K562 (cell line): Measurements from ENCODE around the gene RBM4B.

Experiments
- E2F3 ChIP-seq: fragments of 250-450 bp; sonication (Bioruptor Pico); IDR thresholded peaks from 2 replicates; pipeline ENCODE4 v1.4.0; 2020; ENCODE audit warnings: mild to moderate bottlenecking
- EZH2 ChIP-seq: IDR thresholded peaks from 2 replicates; pipeline ENCODE4 v1.6.1; 2012; ENCODE audit warnings: low read depth, mild to moderate bottlenecking, inconsistent platforms, low read length, borderline replicate concordance
- KAT8 ChIP-seq: fragments of 450-650 bp; IDR thresholded peaks from 2 replicates; pipeline ENCODE4 v1.6.1; 2016; ENCODE audit warnings: low read depth, mild to moderate bottlenecking
- MCM3 ChIP-seq: fragments of 450-650 bp; IDR thresholded peaks from 2 replicates; pipeline ENCODE4 v1.6.1; 2016
- NR4A1 ChIP-seq, 2 experiments: fragments of 250-450 bp in 1 of 2; fragments of 450-650 bp in 1 of 2; sonication (Bioruptor Pico) in 1 of 2; IDR thresholded peaks; 2 replicates each; pipeline versions ENCODE4 v1.4.0 to v1.6.1; 2016 to 2020; ENCODE audit warnings: mild to moderate bottlenecking in 2 of 2, missing compliant biosample characterization in 1 of 2, missing genetic modification characterization in 1 of 2, moderate library complexity in 1 of 2
- POLR2A ChIP-seq: fragments of 450-650 bp; conservative IDR thresholded peaks from 2 replicates; pipeline ENCODE4 v1.6.1; 2016
- ZNF232 ChIP-seq: sonication (generic); formaldehyde crosslinking; IDR thresholded peaks from 2 replicates; pipeline ENCODE4 v1.8.0; 2022; ENCODE audit warnings: mild to moderate bottlenecking, missing genetic modification reagents
- TF ChIP-seq, protein P1 (sequence below): fragments of 450-650 bp; conservative IDR thresholded peaks from 2 replicates; pipeline ENCODE4 v1.6.1; 2016; ENCODE audit warnings: missing genetic modification characterization, low read depth, mild to moderate bottlenecking, control low read depth, missing compliant biosample characterization
- TF ChIP-seq, protein P2 (sequence below): sonication (generic); formaldehyde crosslinking; IDR thresholded peaks from 2 replicates; pipeline ENCODE4 v1.9.0; 2022; ENCODE audit warnings: mild to moderate bottlenecking, missing genetic modification reagents
- TF ChIP-seq, protein P3 (sequence below): sonication (generic); formaldehyde crosslinking; IDR thresholded peaks from 2 replicates; pipeline ENCODE4 v1.8.0; 2023; ENCODE audit warnings: mild to moderate bottlenecking, missing genetic modification reagents
- TF ChIP-seq, protein P4 (sequence below), 3 experiments: IDR thresholded peaks in 2 of 3; conservative IDR thresholded peaks in 1 of 3; 2 replicates each; pipeline ENCODE4 v1.5.1; 2011 to 2012; ENCODE audit warnings: low read length in 3 of 3, mild to moderate bottlenecking in 3 of 3, control low read depth in 2 of 3, improper control_type of control experiment in 1 of 3, inconsistent platforms in 1 of 3, low read depth in 1 of 3, mixed read lengths in 1 of 3, moderate library complexity in 1 of 3; ENCODE audit not compliant: insufficient read depth in 2 of 3

DNA sequence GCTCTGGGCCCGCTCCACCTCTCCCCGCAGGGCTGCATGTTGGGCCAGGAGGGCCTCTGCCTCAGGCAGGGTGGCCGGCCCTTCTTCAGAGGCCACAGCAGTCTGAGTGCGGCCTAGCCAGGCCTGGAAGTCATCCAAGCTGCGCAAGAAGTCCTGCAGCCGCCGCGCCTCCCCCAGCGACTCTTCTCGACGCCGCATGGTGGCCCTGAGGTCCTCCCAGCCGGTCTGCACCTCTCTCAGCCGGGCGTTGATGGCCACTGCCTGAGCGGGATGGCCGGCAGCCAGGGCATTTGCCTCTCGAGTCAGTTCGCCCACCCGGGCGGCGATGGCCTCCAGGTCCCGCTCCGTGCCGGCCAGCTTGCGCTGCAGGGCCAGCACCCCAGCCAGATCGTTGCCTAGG lies 23.1 kb upstream of the RBM4B start:
- no peak for TF ChIP-seq MCM3
- TF ChIP-seq POLR2A, result no peak
- TF ChIP-seq, protein P1, sequence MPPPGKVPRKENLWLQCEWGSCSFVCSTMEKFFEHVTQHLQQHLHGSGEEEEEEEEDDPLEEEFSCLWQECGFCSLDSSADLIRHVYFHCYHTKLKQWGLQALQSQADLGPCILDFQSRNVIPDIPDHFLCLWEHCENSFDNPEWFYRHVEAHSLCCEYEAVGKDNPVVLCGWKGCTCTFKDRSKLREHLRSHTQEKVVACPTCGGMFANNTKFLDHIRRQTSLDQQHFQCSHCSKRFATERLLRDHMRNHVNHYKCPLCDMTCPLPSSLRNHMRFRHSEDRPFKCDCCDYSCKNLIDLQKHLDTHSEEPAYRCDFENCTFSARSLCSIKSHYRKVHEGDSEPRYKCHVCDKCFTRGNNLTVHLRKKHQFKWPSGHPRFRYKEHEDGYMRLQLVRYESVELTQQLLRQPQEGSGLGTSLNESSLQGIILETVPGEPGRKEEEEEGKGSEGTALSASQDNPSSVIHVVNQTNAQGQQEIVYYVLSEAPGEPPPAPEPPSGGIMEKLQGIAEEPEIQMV (tag), result no peak
- TF ChIP-seq, protein P2, sequence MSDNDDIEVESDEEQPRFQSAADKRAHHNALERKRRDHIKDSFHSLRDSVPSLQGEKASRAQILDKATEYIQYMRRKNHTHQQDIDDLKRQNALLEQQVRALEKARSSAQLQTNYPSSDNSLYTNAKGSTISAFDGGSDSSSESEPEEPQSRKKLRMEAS, result peak; percentile 79
- no peak for TF ChIP-seq NR4A1 (CRISPR knock-in tag; IDR thresholded peaks at IDR 0.05)
- TF ChIP-seq NR4A1 (tag; IDR thresholded peaks at IDR 0.05), result no peak
- no peak for TF ChIP-seq ZNF232 (CRISPR knock-in tag)
- no peak for TF ChIP-seq E2F3
- TF ChIP-seq, protein P3, sequence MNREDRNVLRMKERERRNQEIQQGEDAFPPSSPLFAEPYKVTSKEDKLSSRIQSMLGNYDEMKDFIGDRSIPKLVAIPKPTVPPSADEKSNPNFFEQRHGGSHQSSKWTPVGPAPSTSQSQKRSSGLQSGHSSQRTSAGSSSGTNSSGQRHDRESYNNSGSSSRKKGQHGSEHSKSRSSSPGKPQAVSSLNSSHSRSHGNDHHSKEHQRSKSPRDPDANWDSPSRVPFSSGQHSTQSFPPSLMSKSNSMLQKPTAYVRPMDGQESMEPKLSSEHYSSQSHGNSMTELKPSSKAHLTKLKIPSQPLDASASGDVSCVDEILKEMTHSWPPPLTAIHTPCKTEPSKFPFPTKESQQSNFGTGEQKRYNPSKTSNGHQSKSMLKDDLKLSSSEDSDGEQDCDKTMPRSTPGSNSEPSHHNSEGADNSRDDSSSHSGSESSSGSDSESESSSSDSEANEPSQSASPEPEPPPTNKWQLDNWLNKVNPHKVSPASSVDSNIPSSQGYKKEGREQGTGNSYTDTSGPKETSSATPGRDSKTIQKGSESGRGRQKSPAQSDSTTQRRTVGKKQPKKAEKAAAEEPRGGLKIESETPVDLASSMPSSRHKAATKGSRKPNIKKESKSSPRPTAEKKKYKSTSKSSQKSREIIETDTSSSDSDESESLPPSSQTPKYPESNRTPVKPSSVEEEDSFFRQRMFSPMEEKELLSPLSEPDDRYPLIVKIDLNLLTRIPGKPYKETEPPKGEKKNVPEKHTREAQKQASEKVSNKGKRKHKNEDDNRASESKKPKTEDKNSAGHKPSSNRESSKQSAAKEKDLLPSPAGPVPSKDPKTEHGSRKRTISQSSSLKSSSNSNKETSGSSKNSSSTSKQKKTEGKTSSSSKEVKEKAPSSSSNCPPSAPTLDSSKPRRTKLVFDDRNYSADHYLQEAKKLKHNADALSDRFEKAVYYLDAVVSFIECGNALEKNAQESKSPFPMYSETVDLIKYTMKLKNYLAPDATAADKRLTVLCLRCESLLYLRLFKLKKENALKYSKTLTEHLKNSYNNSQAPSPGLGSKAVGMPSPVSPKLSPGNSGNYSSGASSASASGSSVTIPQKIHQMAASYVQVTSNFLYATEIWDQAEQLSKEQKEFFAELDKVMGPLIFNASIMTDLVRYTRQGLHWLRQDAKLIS (CRISPR knock-in tag), result no peak
- TF ChIP-seq KAT8, result no peak
- TF ChIP-seq EZH2, result no peak
- TF ChIP-seq, protein P4, sequence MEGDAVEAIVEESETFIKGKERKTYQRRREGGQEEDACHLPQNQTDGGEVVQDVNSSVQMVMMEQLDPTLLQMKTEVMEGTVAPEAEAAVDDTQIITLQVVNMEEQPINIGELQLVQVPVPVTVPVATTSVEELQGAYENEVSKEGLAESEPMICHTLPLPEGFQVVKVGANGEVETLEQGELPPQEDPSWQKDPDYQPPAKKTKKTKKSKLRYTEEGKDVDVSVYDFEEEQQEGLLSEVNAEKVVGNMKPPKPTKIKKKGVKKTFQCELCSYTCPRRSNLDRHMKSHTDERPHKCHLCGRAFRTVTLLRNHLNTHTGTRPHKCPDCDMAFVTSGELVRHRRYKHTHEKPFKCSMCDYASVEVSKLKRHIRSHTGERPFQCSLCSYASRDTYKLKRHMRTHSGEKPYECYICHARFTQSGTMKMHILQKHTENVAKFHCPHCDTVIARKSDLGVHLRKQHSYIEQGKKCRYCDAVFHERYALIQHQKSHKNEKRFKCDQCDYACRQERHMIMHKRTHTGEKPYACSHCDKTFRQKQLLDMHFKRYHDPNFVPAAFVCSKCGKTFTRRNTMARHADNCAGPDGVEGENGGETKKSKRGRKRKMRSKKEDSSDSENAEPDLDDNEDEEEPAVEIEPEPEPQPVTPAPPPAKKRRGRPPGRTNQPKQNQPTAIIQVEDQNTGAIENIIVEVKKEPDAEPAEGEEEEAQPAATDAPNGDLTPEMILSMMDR (IDR thresholded peaks at IDR 0.05 in 2 of 3, conservative IDR thresholded peaks at IDR 0.05 in 1 of 3; ENCODE audit: insufficient read depth in 2 of 3, low read depth in 1 of 3, low read length in 3 of 3), result no peak
